BLaER1 treated with 17β-estradiol and CSF1 and Interleukin-3, amounts not matched to agents 10 nM and 100 nM (cell line): ENCODE measurements around the gene ESR1.

Experiments
- H3K27ac ChIP-seq, 11 experiments: shearing (Covaris generic); formaldehyde crosslinking; 2 replicates each; pipeline ENCODE4 v1.8.1; 2022
- H3K27me3 ChIP-seq, 11 experiments: shearing (Covaris generic); formaldehyde crosslinking; 2 replicates each; pipeline ENCODE4 v1.8.1; 2022
- H3K36me3 ChIP-seq, 11 experiments: shearing (Covaris generic); formaldehyde crosslinking; 2 replicates each; pipeline ENCODE4 v1.8.1; 2022
- H3K4me1 ChIP-seq, 10 experiments: shearing (Covaris generic); formaldehyde crosslinking; 2 replicates each; pipeline ENCODE4 v1.8.1; 2022
- H3K4me2 ChIP-seq, 11 experiments: shearing (Covaris generic); formaldehyde crosslinking; 2 replicates each; pipeline ENCODE4 v1.8.1; 2022
- H3K4me3 ChIP-seq, 10 experiments: shearing (Covaris generic); formaldehyde crosslinking; 2 replicates each; pipeline ENCODE4 v1.8.1; 2022
- H3K9ac ChIP-seq, 11 experiments: shearing (Covaris generic); formaldehyde crosslinking; 2 replicates each; pipeline ENCODE4 v1.8.1; 2022
- H3K9me3 ChIP-seq, 11 experiments: shearing (Covaris generic); formaldehyde crosslinking; replicated peaks in 1 of 11; 2 replicates each; pipeline ENCODE4 v1.8.1; 2022
- H4K20me1 ChIP-seq, 11 experiments: shearing (Covaris generic); formaldehyde crosslinking; 2 replicates each; pipeline ENCODE4 v1.8.1; 2022
- Cebpa-rat ChIP-seq, 11 experiments: shearing (Covaris generic); IDR thresholded peaks; 2 replicates each; pipeline ENCODE4 v1.8.1; 2022

Gene ESR1

DNA sequence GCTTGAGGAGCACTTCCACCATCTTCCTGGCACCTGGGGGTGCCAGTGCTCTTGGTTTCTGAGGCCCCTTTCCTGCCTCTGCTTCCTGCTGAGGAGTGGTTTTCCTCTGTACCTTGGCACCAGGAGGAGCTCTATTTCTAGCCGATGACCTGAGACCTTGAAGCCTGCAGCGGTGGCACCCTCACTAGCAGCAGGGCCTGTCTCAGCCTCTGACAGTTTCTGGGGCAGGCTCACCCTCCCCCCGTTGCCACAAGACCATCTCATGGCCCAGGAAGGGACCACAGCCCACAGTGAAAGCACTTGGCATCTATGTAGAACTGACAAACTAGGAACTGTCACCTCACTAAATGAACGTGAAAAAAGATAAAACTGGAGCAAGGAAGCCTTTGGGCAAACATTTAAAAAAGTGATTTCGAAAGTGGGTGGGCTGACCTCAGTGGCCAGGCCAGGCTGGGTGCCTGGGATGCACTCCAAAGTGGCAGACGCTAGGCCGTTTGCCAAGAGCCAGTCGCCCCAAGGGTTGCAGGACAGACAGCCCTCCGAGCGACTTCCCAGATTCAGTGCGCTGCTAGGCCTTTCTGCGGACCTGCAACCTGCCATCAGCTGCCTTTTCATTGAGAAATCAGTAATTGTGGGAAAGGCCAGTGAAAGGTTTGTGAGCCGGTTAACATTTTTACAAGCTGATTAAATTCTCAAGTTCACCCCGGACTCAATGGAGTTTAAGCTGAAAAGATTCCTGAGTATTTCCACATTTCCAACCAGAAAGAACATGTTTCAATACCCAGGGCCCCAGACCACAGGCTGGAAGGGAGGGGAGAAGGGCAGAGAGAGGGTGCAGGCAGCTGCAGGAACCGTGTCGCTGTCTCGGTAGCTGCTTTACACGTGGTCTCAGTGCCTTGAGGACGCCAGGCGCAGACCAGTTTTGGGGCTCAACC lies 303.7 kb downstream of the ESR1 start:
- H3K27me3 ChIP-seq = no peaks in the 10 kb centered on the region
- no peaks in the 10 kb centered on the region for H3K9me3 ChIP-seq
- no peak overlapping the region for H3K4me2 ChIP-seq
- H3K27ac ChIP-seq = no peak overlapping the region
- no peak overlapping the region for H3K9ac ChIP-seq
- TF ChIP-seq Cebpa-rat (IDR thresholded peaks at IDR 0.05) = no peak
- no peaks in the 10 kb centered on the region for H3K36me3 ChIP-seq
- no peaks in the 10 kb centered on the region for H4K20me1 ChIP-seq
- no peak overlapping the region for H3K4me3 ChIP-seq
- H3K4me1 ChIP-seq = peaks cover 0 to 14% (median 0%) of the 10 kb centered on the region in 10 experiments; a peak in 5 of 20 replicates

DNA sequence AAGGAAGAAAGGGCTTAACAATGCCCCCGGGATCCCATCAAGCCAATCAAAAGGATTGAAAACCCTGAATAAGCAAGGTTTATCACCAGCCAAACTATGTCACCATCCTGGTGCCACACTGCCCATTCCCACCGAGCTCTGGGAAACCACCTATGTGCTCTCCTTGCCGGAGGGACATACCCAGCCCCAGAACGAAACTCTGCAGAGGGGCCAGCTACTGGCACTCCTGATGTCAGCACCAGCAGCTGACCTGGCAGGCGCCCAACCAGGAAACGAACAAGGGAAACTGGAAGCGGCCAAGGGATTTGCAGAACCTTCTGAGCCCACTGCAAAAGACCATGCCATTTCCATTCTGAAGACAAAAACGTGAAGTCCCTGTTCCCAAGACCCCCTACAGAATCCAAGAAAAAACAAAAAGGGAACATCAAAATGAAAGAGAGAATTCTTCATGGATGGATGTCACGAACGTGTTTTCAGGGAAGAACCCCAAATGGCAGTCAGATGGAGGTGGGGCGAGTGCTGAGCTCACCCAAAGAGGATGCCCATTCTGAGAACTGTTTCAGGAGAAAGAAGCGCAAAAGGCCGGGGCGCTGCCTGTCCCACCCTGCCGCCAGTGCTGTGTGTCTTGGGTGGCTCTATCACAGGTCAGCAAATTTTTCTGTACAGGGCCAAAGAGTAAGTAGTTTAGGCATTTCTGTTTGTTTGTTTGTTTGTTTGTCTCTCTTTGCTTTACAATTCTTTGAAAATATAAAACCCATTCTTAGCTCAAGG lies 305.2 kb downstream of the ESR1 start:
- H3K4me1 ChIP-seq = peaks cover 0 to 14% (median 0%) of the 10 kb centered on the region in 10 experiments; a peak in 5 of 20 replicates
- no peaks in the 10 kb centered on the region for H3K36me3 ChIP-seq
- peak overlapping the region in 3 of 11 experiments; percentile 12 to 58 (median 53); a peak in 4 of 22 replicates for H3K4me2 ChIP-seq
- no peak overlapping the region for H3K4me3 ChIP-seq
- no peaks in the 10 kb centered on the region for H4K20me1 ChIP-seq
- H3K27ac ChIP-seq = no peak overlapping the region
- no peaks in the 10 kb centered on the region for H3K9me3 ChIP-seq
- no peaks in the 10 kb centered on the region for H3K27me3 ChIP-seq
- no peak overlapping the region for H3K9ac ChIP-seq
- no peak for TF ChIP-seq Cebpa-rat (IDR thresholded peaks at IDR 0.05)

DNA sequence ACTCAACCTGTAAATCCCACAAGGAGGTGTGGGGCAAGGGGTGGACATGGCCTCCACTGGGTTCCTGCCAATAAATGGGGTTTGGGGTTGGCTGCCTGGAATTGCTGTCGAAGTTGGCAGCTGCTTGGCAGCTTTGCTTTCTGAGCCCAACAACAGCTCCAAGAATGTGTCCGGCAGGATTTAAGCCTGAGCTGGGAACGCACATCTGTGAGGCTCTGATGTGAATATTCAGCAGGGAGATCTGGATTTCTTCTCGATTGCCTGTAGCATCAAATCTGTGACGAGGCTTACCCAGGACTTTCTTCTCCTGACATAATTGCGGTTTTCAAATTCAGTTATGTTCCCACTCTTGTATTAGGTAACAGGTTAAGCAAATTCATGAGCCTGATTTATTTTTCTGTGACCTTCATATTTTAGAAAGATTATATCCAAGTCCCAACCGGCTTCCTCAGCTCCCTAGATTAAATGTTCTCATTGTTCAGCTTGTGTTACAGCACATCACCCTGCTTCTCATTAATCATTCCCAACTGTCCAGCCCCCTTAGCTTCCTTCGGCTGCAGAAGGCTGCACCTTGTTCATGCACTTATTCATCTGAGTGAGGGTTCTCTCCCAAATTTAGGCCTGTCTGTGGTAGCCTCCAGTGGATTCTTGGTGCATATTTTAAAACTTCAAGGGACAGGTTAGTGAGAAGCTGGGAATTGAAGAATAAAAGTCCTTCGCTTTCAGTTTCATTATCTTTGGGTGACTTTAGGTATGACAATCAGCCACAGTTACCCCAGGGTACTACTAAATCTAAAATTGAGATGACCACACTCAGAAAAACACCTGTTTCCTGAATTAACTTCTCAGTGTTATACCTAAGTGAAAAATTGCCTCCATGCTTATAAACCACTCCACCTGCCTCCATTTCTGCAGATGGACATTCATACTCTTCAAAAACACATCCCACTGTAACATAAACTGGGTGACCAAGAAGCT lies 310.0 kb downstream of the ESR1 start:
- Histone ChIP-seq H3K4me1 (peaks cover 0 to 5% (median 0%) of the 10 kb centered on the region in 10 experiments; a peak in 4 of 20 replicates), H3K27me3 (no peaks in the 10 kb centered on the region), H3K9ac (no peak overlapping the region), H3K36me3 (peaks cover 6 to 30% (median 17%) of the 10 kb centered on the region in 11 experiments; a peak in 18 of 22 replicates), H3K4me3 (no peak overlapping the region), H4K20me1 (no peaks in the 10 kb centered on the region), H3K9me3 (no peaks in the 10 kb centered on the region), H3K4me2 (no peak overlapping the region), H3K27ac (no peak overlapping the region)
- no peak for TF ChIP-seq Cebpa-rat (IDR thresholded peaks at IDR 0.05)

DNA sequence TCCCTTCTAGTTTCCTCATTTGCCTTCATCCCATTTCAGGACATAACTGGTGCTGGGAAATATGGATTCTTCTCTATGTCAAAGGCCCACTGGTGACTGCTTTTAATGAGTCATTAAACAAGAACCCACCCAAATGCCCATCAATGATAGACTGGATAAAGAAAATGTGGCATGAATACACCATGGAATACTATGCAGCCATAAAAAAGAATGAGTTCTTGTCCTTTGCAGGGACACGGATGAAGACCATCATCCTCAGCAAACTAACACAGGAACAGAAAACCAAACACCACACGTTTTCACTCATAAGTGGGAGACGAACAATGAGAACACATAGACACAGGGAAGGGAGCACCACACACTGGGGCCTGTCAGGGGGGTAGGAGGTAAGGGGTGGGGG lies 310.7 kb downstream of the ESR1 start:
- TF ChIP-seq Cebpa-rat (IDR thresholded peaks at IDR 0.05) = no peak
- no peak overlapping the region for H3K4me2 ChIP-seq
- no peaks in the 10 kb centered on the region for H3K4me1 ChIP-seq
- H3K9me3 ChIP-seq = no peaks in the 10 kb centered on the region
- H3K27ac ChIP-seq = no peak overlapping the region
- no peak overlapping the region for H3K4me3 ChIP-seq
- no peaks in the 10 kb centered on the region for H4K20me1 ChIP-seq
- H3K36me3 ChIP-seq = peaks cover 6 to 33% (median 22%) of the 10 kb centered on the region in 11 experiments; a peak in 18 of 22 replicates
- no peaks in the 10 kb centered on the region for H3K27me3 ChIP-seq
- no peak overlapping the region for H3K9ac ChIP-seq

DNA sequence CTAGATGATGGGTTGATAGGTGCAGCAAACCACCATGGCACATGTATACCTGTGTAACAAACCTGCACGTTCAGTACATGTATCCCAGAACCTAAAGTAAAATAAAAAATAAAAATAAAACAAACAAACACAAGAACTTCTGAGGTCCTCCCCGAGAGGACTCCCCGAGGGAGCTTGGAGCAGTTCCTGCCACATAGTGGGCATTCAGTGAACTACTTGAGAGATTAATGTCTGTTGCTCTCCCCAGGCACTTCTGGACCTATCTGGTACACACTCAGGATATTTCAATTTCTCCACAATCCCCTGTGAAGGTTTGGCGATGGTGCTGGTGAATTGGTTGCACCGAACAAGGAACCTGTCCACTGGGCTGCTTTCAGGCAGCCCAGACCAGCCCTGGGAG lies 311.2 kb downstream of the ESR1 start:
- Histone ChIP-seq H3K4me2 (no peak overlapping the region), H3K36me3 (peaks cover 6 to 33% (median 22%) of the 10 kb centered on the region in 11 experiments; a peak in 18 of 22 replicates), H3K27me3 (no peaks in the 10 kb centered on the region), H3K4me1 (no peaks in the 10 kb centered on the region), H3K9ac (no peak overlapping the region), H4K20me1 (no peaks in the 10 kb centered on the region), H3K27ac (no peak overlapping the region), H3K4me3 (no peak overlapping the region), H3K9me3 (no peaks in the 10 kb centered on the region)
- no peak for TF ChIP-seq Cebpa-rat (IDR thresholded peaks at IDR 0.05)

DNA sequence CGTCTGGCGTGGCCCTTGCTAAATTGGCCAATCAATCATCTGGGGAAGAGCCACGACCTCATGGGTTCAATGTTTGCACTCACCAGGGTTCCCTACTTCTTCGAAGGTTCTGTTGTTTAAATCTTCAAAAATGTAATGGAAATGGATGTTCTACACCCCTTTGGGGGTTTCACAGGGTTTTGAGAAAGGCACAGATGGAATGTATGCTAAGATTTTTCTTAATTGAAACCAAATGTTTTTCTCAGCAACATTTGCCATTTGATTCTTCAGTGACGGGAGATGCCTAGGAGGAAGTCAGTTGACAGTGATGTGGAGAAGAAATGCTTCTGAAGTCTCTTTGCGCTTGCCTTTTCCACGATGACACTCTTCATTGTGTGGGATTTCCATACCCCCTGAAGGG lies 312.3 kb downstream of the ESR1 start:
- Histone ChIP-seq H3K27me3 (no peaks in the 10 kb centered on the region), H3K27ac (no peak overlapping the region), H3K36me3 (peaks cover 6 to 33% (median 22%) of the 10 kb centered on the region in 11 experiments; a peak in 18 of 22 replicates), H3K4me3 (no peak overlapping the region), H4K20me1 (no peaks in the 10 kb centered on the region), H3K4me2 (no peak overlapping the region), H3K9ac (no peak overlapping the region), H3K9me3 (no peaks in the 10 kb centered on the region), H3K4me1 (no peaks in the 10 kb centered on the region)
- TF ChIP-seq Cebpa-rat (IDR thresholded peaks at IDR 0.05) = no peak

DNA sequence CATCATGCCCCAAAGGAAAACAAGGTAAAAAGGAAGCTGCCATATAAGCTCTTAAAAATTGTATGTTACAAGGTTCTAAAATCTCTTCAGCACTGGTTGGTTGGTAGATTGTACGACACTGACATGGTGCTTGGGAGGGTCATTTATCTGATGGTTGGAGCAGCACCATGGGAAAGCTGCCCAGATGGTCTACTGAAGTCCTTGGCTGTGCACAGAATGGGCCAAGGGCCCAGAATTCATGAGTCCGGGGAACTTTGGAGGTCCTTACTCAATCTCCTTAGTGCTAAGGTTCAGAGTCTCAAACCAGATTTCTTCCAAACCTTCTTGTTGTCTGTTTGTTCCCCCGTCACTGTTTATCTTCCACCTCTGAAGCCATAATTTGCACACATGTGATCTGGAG lies 314.4 kb downstream of the ESR1 start:
- Histone ChIP-seq H3K4me1 (no peaks in the 10 kb centered on the region), H3K9me3 (no peaks in the 10 kb centered on the region), H3K36me3 (peaks cover 6 to 33% (median 22%) of the 10 kb centered on the region in 11 experiments; a peak in 18 of 22 replicates), H3K9ac (no peak overlapping the region), H3K4me3 (no peak overlapping the region), H3K27me3 (no peaks in the 10 kb centered on the region), H3K4me2 (no peak overlapping the region), H3K27ac (no peak overlapping the region), H4K20me1 (no peaks in the 10 kb centered on the region)
- no peak for TF ChIP-seq Cebpa-rat (IDR thresholded peaks at IDR 0.05)

DNA sequence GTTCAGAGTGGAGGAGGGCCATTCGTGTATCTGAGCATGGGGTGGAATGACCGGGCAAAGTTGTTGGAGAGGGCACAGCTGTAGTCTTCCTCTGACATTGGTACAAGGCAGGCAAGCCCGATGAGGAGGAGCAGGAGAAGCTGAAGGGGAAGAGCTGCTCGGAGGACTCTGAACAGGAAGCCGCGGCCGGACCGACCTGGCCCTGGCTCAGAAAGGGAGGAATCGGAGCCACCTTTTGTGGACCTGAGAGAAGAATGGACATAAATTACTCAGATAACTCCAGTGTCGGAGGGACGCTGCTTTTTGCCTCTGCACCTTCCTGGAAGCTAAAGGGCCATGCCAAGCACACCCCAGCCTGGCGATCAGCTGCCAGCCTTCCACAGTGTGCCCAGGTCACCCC lies 315.0 kb downstream of the ESR1 start:
- H3K4me3 ChIP-seq = no peak overlapping the region
- no peaks in the 10 kb centered on the region for H3K9me3 ChIP-seq
- H3K4me2 ChIP-seq = no peak overlapping the region
- TF ChIP-seq Cebpa-rat (IDR thresholded peaks at IDR 0.05) = no peak
- no peak overlapping the region for H3K27ac ChIP-seq
- peaks cover 6 to 34% (median 22%) of the 10 kb centered on the region in 11 experiments; a peak in 18 of 22 replicates for H3K36me3 ChIP-seq
- H3K9ac ChIP-seq = no peak overlapping the region
- H4K20me1 ChIP-seq = no peaks in the 10 kb centered on the region
- no peaks in the 10 kb centered on the region for H3K27me3 ChIP-seq
- H3K4me1 ChIP-seq = no peaks in the 10 kb centered on the region
